GM21723 (cell line): ENCODE data around the gene VENTX.
"Not testable (repeated sequence)": the region's sequence is repeated elsewhere in the genome, so short reads cannot be mapped to it uniquely, and the experiment has no call there.

Source experiments
- ATAC-seq: cut with Tn5 transposase; IDR thresholded peaks from one replicate; pipeline ENCODE4 v1.9.1; 2021; ENCODE audit warnings: mild to moderate bottlenecking, moderate library complexity; ENCODE audit not compliant: unreplicated experiment

Gene VENTX

DNA sequence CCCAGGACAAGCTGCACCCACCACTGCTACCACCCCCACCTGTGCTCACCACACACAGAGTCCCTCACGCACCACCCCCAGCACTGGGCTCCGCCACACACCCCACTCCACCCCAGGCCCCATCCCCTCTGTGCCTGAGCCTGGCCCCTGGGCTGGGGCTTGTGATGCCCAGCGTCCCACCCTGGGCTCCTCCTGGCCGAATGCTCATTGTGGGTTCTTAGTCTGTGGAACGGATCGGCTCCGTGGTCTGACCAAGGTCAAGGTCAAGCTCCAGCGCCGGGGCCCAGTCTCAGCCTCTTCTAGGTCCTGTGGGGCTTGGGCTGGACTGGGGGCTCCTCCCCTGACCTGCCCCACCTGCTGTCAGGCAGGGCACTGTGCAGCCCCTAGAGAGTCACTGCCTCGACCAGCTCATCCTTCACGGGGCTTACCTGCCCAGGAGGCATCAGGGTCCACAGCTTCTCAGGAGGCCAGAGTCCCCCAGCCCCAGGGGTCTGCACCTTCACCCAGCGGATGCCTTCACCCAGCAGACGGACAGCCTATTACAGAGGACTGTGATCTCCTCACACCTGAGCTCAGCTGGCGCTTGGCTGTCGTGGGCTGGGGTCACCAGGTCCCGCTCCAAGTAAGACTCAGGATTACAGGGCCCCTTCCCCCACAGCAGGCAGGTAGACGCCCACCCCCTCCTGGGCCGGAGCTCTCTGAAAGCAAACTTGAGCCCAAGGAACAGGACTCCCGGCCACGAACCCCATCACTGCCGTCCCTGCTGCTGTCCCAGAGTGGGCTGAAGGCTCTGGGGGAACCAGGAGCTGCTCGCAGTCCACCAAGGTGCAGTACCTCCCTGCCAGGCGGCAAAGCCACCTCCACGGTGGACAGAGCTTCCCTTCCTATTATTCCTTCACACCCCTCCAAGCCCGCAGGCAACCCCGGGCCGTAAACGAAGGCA is 22.9 kb upstream of the VENTX start:
- no peak for ATAC-seq

DNA sequence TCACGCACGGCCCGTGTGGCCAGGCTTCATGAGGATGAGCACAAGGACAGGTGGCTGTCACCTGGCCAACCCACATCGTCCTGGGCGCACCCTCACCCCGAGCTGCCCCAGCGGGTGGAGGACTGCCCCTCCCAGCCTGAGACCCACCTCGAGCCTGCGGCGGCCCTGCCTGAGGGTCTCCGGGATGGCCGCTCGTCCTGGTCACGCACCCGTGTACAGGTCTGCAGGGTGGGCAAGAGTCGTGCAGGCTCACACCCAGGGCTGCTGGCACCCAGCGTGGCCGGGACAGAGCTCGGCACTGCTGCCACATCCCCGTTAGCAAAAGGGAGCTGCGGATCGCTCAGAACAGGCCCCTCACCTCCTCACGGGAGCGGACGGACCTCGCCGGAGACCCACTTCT is 22.1 kb upstream of the VENTX start:
- no peak for ATAC-seq

DNA sequence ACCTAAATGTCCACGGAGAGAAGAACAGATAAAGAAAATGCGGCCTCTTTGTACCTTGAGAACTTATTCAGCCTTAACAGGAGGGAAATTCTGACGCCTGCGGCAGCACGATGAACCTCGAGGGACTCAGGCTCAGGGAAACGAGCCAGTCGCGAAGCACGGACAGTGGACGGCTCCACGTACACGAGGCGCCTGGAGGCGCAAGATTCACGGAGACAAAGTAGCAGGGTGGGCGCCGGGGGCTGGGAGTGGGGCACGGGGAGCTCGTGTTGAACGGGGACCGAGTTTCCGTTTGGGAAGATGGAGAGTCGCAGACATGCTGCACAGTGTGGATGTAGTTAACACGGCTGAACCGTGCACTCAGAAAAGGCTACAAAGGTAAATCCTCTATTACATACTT is 20.9 kb upstream of the VENTX start:
- ATAC-seq = no peak

DNA sequence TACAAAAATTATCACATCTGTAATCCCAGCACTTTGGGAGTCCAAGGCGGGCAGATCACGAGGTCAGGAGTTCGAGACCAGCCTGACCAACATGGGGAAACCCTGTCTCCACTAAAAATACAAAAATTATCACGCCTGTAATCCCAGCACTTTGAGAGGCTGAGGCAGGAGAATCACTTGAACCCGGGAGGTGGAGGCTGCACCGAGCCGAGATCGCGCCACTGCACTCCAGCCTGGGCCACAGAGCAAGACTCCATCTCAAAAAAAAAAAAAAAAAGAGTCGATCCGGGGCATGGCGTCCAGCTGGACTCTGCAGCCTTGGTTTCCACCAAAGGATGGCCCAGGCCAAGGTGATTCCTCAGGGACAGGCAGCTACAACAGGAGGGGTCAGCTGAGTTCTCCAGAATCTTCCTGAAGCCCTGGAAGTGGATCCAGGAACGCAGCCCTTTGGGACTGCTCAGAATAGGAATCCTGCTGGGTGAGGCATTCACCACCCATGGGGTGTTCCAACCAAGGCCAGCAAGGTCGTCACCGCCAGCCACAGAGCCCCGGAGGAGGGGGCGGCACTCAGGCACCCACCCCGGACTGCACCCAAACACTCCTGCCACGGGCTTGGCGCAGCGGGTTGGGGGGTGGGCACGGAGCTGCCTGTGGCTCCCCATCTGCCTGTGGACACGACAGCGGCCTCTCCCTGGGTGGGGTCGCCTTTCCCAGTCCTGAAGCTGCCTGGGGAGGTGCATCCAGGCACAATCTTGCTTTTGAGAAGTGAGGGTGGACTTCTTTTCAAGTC is 19.7 kb upstream of the VENTX start:
- no peak for ATAC-seq

DNA sequence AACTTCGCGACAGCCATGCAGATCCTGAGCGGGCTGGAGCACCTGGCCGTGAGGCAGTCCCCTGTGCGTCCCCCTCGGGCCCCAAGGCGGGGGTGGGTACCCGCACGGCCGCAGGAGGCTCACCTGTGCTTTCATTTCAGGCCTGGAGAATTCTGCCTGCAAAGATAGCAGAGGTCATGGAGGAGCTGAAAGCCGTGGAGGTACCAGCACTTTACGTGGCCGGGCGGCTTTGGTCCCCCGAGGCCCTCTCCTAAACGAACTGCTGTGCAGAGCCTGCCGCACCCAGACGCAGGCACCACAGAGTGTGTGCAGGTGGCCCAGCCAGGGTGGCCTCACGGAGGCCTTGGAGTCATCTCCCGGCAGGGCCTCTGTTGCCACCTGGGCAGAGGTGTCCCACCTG is 18.8 kb upstream of the VENTX start:
- no peak for ATAC-seq

GRCh38 chr10:133219782-133220181 is 17.9 kb upstream of the VENTX start:
- no peak for ATAC-seq

- ATAC-seq = no peak
Observed at GRCh38 chr10:133221331-133221730, 16.3 kb upstream of the VENTX start.

GRCh38 chr10:133221756-133222155 is 15.9 kb upstream of the VENTX start:
- ATAC-seq = not testable (repeated sequence)

DNA sequence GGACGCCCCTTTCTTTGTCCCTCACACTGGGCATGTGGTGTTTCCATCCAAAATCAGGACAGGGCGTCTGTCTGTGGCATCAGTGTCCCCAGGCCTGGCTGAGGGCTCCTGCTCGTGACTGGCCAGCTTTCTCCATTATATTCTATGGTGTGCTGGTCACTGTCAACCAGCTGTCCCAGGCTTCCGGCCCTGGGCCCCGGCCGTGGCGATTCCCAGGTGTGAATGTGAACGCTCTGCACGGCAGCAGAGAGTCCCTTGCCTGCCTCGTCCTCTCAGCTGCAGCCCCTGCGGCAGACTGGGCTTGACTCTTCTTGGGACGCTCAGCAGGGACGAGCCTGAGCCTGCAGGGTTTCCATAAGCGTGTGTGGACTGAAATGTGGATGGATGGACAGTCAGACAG is 13.6 kb upstream of the VENTX start:
- no peak for ATAC-seq

- ATAC-seq = no peak
Observed at GRCh38 chr10:133224756-133225372, 12.8 kb upstream of the VENTX start.

DNA sequence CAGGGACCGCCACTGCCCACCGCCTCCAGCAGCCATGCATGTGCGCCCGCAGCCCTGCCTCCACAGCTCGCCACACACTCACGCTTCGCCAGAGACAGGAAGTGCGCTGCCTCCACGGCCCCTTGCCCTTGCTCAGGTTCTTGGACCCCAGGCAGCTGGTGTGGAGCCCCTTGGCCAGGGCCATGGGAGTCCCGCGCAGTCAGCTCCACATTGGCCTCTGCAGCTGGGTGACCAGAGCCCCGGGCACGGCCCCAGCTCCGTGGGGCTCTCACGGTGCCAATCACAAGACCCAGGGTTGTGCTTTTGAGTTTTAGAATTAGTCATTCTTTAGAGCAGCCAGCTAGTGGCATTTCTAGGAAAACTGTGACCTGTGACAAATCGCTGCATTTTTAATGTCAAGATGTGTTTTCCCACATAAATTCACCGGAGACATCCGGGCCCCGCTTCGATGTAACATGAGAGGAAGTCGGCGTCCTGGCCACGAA is 11.9 kb upstream of the VENTX start:
- no peak for ATAC-seq

DNA sequence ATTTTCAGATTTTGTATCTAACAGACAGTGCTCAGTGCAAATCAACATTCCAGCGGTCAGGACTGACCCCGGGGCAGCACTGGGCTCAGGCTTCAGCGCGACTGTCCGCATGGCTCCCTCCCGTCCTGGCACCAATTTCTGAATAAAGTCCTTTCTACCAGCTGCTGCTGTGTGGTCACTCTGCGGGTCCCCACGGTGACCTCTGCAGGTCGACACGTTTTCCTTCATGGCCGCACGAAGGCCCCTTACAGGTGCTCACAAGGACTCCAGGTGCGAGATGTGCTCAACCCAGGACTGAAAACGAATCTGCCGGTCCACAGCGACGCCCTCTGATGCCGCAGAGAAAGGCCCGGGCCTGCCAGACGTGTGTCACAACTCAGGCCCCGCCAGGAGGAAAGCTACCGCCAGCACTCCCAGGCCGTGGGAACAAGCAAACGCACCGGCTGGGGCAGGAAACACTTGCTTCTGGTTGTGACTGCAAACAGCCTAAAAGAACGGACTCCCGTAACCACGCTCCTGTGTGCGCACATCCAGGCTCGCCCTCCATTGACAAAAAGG is 11.3 kb upstream of the VENTX start:
- ATAC-seq = no peak

DNA sequence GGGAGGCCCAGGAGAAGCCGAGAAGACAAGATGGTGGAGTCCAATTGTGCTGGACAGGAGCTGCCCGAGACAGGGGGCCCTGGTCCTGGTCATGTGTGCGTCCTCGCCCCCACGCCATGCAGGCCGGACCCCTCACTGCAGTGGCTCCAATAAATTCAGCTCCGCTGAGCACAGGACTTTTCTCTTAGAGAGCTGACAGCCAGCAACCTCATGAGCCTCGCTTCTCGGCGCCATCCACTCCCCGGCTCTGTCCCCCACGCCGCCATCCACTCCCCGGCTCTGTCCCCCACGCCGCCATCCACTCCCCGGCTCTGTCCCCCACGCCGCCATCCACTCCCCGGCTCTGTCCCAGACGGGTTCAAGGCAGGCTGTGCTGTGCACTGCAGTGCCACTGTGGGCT is 10.4 kb upstream of the VENTX start:
- no peak for ATAC-seq

GRCh38 chr10:133229265-133230043 is 8.2 kb upstream of the VENTX start:
- no peak for ATAC-seq

- ATAC-seq = no peak
Observed at GRCh38 chr10:133230044-133230361, 7.7 kb upstream of the VENTX start, which contains the start of gene UTF1. TSS of gene UTF1 (plus strand) at chr10:133230217. CDS start at chr10:133230289, 72 bp downstream.

GRCh38 chr10:133230387-133231195 is 7.1 kb upstream of the VENTX start:
- ATAC-seq = no peak

- ATAC-seq = no peak
Observed at GRCh38 chr10:133231244-133231945, 6.3 kb upstream of the VENTX start.

- no peak for ATAC-seq
Observed at GRCh38 chr10:133231946-133232574, 5.6 kb upstream of the VENTX start.
